ENCODE results near the gene DHRSX. TPM values are rescaled to one million over a fixed set of nuclear protein-coding genes. Genes with fewer than 3 reads are reported as not detected.
"Not testable (repeated sequence)": the region's sequence is repeated elsewhere in the genome, so short reads cannot be mapped to it uniquely, and the experiment has no call there.

DHRSX gene
- total and polyA plus RNA-seq, 3 donors from 2014 or later, result 15.3 to 31.3 (median 29.2) TPM

- Histone ChIP-seq H3K27me3 (no peaks in the 10 kb centered on the region), H3K9me3 (no peaks in the 10 kb centered on the region), H3K4me3 (no peak overlapping the region), H3K27ac (no peak overlapping the region), H3K4me1 (no peaks in the 10 kb centered on the region), H3K36me3 (ENCODE audit: low read depth, missing control alignments) (no peaks in the 10 kb centered on the region)
- intact Hi-C loops (cut with DNase I; ENCODE audit: low total_unique reads), result no loop called here
- no peak for TF ChIP-seq POLR2A (IDR thresholded peaks at IDR 0.05)
- TF ChIP-seq, protein P1, sequence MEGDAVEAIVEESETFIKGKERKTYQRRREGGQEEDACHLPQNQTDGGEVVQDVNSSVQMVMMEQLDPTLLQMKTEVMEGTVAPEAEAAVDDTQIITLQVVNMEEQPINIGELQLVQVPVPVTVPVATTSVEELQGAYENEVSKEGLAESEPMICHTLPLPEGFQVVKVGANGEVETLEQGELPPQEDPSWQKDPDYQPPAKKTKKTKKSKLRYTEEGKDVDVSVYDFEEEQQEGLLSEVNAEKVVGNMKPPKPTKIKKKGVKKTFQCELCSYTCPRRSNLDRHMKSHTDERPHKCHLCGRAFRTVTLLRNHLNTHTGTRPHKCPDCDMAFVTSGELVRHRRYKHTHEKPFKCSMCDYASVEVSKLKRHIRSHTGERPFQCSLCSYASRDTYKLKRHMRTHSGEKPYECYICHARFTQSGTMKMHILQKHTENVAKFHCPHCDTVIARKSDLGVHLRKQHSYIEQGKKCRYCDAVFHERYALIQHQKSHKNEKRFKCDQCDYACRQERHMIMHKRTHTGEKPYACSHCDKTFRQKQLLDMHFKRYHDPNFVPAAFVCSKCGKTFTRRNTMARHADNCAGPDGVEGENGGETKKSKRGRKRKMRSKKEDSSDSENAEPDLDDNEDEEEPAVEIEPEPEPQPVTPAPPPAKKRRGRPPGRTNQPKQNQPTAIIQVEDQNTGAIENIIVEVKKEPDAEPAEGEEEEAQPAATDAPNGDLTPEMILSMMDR (IDR thresholded peaks at IDR 0.05), result no peak
- WGBS, 2 donors, result 42 to 63% methylated on average over 3 of the region's 3 CpGs
- DNase-seq, result no peak
These were observed 38.8 kb upstream of the DHRSX start for GRCh38 chrX:2539586-2539985.

DNA sequence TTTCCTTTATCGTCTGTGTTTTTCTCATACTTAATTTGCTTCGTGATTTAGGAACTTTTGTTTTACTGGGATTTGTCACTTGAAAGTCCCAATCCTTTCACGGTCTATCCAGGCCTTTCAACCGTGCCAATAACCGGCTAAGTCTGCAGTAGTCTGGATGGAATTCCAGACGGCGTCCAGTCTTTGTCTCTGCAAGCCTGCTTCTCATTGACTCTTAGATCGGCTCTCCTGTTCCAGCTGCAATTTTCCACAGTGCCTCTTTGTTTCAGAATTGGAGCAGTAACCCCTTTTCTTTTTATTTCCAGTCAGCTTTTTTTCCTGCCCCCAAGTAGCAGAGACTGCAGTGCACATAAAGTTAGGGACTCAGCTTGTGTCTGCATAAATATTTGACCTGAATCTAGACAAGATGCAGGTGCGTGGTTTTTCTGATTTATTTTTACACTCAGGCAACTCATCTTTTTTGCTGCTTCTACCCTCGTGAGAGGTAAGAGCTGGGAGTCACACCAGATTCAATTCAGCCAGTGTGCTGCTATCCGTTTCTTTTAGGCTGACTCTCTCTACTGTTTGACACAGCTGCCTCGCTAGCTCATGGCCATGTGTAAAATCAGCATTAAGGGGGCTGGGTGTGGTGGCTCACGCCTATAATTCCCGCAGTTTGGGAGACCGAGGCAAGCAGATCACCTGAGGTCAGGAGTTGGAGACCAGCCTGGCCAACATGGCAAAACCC, 37.4 kb upstream of the DHRSX start:
- no peak for DNase-seq
- intact Hi-C loops (cut with DNase I; ENCODE audit: low total_unique reads), result no loop called here
- Histone ChIP-seq H3K4me1 (no peaks in the 10 kb centered on the region), H3K27ac (no peak overlapping the region), H3K9me3 (no peaks in the 10 kb centered on the region), H3K36me3 (ENCODE audit: low read depth, missing control alignments) (no peaks in the 10 kb centered on the region), H3K4me3 (no peak overlapping the region), H3K27me3 (no peaks in the 10 kb centered on the region)
- TF ChIP-seq, protein P1 (IDR thresholded peaks at IDR 0.05), result no peak
- no peak for TF ChIP-seq POLR2A (IDR thresholded peaks at IDR 0.05)
- 54 to 59% methylated on average over 15 of the region's 15 CpGs for WGBS, 2 donors

DNA sequence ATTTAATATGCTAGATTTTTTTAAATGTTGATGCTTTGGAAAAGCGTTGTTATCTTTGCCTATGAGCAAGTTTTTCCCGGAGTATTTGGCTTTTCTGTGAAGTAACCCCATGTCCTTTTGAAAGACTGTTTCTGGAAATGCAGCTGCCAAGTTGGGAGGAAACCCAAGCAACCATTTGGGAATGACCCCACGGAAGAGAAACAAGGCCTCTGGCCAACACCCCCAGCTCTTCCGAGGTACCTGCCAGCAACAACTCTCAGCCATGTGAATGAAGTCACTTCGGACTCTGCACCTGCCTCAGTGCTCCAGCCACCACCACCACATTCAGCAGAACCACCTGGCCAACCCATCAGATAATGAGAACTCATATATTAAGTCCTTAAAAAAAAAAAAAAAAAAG, 36.2 kb upstream of the DHRSX start:
- DNase-seq, result peak; percentile 23

GRCh38 chrX:2536141-2536540, 35.4 kb upstream of the DHRSX start:
- intact Hi-C loops (cut with DNase I; ENCODE audit: low total_unique reads), result no loop called here
- H3K4me3 ChIP-seq, result no peak overlapping the region
- TF ChIP-seq POLR2A (IDR thresholded peaks at IDR 0.05), result no peak
- TF ChIP-seq, protein P1 (IDR thresholded peaks at IDR 0.05), result no peak
- no peaks in the 10 kb centered on the region for H3K4me1 ChIP-seq
- H3K36me3 ChIP-seq (ENCODE audit: low read depth, missing control alignments), result no peaks in the 10 kb centered on the region
- no peaks in the 10 kb centered on the region for H3K9me3 ChIP-seq
- no peak for DNase-seq
- H3K27ac ChIP-seq, result no peak overlapping the region
- 83 to 91% methylated on average over 7 of the region's 7 CpGs for WGBS, 2 donors
- no peaks in the 10 kb centered on the region for H3K27me3 ChIP-seq

More for the DNA sequence above, 36.2 kb upstream of the DHRSX start:
- Histone ChIP-seq H3K4me3 (no peak overlapping the region), H3K4me1 (no peaks in the 10 kb centered on the region), H3K27me3 (no peaks in the 10 kb centered on the region), H3K27ac (no peak overlapping the region), H3K9me3 (no peaks in the 10 kb centered on the region), H3K36me3 (ENCODE audit: low read depth, missing control alignments) (no peaks in the 10 kb centered on the region)
- intact Hi-C loops (cut with DNase I; ENCODE audit: low total_unique reads), result no loop called here
- TF ChIP-seq, protein P1 (IDR thresholded peaks at IDR 0.05), result no peak
- TF ChIP-seq POLR2A (IDR thresholded peaks at IDR 0.05), result no peak
- 51 to 54% methylated on average over 5 of the region's 5 CpGs for WGBS, 2 donors

DNA sequence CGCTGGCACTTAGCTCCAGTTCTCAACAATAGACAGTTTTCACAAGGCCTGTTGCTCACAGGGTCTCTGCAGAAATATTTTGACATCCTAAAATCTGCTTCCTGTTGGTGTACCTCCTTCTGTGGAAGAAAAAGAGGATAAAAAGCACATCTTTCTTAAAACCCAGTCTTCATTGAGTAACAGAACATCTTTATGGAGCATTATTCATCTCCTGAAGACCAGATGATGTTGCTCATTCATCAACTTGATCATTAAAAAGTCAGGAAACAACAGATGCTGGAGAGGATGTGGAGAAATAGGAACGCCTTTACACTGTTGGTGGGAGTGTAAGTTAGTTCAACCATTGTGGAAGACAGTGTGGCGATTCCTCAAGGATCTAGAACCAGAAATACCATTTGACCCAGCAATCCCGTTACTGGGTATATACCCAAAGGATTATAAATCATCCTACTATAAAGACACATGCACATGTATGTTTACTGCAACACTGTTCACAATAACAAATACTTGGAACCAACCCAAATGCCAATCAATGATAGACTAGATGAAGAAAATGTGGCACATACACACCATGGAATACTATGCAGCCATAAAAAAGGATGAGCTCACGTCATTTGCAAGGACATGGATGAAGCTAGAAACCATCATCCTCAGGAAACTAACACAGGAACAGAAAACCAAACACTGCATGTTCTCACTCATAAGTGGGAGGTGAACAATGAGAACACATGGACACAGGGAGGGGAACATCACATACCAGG, 33.7 kb upstream of the DHRSX start:
- H3K27ac ChIP-seq; H3K4me1 ChIP-seq; DNase-seq; H3K9me3 ChIP-seq; intact Hi-C loops (cut with DNase I; ENCODE audit: low total_unique reads); H3K27me3 ChIP-seq; H3K4me3 ChIP-seq; H3K36me3 ChIP-seq (ENCODE audit: low read depth, missing control alignments): not testable (repeated sequence)
- WGBS, 2 donors, result 69 to 77% methylated on average over 5 of the region's 5 CpGs

Measured in testis (tissue), 3 donors.